GM18505 (cell line): ENCODE results near the gene PVR.
"Not testable (repeated sequence)": the region's sequence is repeated elsewhere in the genome, so short reads cannot be mapped to it uniquely, and the experiment has no call there.

Experiments used
- ATAC-seq: cut with Tn5 transposase; IDR thresholded peaks from one replicate; pipeline ENCODE4 v1.9.1; 2021; ENCODE audit not compliant: unreplicated experiment
- POLR2A ChIP-seq: IDR thresholded peaks from 4 replicates; pipeline ENCODE4 v1.6.1; 2011; ENCODE audit warnings: borderline replicate concordance; ENCODE audit not compliant: insufficient read depth, insufficient read length; ENCODE audit errors: extremely low read depth

PVR gene

DNA sequence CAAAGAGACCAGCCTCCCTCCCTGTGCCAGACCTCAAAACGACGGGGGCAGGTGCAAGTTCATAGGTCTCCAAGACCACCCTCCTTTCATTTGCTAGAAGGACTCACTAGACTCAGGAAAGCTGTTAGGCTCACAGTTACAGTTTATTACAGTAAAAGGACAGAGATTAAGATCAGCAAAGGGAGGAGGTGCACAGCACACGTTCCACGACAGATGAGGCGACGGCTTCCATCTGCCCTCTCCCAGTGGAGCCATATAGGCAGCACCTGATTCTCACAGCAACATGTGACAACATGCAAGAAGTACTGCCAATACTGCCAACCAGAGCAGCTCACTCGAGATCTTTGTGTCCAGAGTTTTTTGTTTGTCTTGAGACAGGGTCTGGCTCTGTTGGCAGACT lies 18.2 kb downstream of the PVR start:
- TF ChIP-seq POLR2A, result no peak
- ATAC-seq, result no peak

DNA sequence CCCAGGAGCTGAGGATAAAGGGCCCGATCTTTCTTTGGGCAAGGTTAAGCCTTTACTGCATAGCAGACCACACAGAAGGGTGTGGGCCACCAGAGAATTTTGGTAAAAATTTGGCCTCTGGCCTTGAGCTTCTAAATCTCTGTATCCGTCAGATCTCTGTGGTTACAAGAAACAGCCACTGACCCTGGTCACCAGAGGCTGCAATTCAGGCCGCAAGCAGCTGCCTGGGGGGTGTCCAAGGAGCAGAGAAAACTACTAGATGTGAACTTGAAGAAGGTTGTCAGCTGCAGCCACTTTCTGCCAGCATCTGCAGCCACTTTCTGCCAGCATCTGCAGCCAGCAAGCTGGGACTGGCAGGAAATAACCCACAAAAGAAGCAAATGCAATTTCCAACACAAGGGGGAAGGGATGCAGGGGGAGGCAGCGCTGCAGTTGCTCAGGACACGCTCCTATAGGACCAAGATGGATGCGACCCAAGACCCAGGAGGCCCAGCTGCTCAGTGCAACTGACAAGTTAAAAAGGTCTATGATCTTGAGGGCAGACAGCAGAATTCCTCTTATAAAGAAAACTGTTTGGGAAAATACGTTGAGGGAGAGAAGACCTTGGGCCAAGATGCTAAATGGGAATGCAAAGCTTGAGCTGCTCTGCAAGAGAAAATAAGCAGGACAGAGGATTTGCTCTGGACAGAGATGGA lies 19.1 kb downstream of the PVR start:
- no peak for ATAC-seq
- no peak for TF ChIP-seq POLR2A

DNA sequence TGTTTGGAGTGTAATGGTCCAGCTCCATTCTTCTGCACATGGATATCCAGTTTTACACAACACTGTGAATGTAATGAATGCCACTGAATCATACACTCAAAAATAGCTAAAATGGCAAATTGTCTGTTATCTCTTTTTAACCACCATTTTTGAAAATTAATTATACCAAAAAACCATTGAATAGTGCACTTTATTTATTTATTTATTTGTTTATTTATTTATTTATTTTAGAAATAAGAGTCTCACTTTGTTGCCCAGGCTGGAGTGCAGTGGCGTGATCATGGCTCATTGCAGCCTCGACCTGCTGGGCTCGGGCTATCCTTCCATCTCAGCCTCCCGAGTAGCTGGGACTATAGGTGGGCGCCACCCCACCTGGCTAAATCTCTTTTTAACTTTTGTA lies 20.3 kb downstream of the PVR start:
- ATAC-seq, result no peak
- no peak for TF ChIP-seq POLR2A

DNA sequence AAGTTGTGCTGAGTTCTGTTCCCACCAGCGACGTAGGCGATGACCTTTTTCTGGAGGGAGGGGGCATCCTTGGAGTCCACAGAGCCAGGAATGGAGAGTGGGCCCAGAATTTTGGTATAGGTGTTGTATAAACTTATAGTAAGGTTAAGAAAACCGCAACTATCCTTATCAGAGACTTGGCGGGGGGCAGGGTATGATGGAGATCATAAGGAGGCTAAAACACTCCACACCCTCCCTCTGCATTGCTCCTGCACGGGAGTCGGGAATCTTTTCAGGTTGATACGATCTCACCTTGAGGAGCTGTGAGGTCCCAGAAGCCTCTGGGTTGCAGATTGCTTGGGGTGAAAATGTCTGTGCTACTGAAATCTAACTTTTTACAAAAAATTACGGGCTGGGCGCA lies 21.3 kb downstream of the PVR start:
- no peak for ATAC-seq
- TF ChIP-seq POLR2A, result no peak

DNA sequence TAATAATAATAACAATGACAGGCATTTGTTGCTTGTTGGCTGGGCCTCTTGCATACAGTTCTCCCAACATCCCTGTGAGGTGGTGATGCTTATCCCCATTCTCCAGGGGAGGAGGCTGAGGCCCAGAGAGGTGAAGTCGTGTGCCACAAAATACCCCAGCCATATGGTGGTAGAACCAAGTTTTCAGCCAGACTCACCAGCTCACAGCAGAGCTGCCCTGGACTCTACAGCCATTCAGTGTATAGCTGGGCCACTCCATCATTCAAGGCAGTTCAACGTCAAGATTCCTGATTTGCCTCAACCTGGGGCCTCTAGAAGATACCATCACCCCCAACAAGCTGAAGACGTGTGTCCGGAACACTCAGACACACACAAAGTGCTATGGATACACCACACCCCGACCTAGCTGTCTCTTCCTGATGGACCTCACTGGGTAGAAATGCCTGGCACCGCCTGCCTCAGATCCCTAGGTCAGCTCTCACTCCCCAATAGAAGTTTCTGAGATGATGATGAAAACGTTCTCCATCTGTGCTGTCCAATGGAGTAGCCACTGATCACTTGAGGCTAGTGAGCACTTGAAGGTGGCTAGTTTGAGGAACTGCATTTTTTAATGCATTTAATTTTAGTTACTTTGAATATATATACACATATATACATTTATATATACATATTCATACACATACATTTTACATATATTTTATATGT lies 23.3 kb downstream of the PVR start:
- ATAC-seq, result no peak
- no peak for TF ChIP-seq POLR2A

DNA sequence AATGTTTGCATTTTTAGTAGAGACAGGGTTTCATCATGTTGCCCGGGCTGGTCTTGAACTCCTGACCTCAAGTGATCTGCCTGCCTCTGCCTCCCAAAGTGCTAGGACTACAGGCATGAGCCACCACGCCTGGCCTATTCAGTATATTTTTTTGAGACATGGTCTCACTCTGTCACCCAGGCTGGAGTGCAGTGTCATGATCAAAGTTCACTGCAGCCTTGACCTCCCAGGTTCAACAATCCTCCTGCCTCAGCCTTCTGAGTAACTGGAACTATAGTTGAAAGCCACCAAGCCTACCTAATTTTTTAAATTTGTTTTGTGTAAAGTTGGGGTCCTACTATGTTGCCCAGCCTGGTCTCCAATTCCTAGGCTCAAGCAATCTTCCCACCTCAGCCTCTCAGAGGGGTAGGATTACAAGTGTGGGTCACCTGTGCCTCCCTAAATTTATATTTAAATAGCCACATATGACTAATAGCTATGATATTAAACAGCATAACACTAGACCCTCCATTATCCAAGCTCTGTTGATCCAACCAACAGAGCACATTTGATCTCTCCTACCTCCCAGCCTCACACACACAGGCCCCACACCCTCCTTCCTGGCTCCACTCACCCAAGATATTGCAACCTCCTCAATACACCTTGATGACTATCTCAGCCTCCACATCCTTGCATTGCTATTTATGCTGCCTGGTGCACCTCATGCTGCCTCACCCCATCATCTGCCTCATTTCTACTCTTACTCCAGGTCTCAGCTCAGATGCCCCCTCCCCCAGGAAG lies 25.5 kb downstream of the PVR start:
- no peak for ATAC-seq
- TF ChIP-seq POLR2A, result no peak

DNA sequence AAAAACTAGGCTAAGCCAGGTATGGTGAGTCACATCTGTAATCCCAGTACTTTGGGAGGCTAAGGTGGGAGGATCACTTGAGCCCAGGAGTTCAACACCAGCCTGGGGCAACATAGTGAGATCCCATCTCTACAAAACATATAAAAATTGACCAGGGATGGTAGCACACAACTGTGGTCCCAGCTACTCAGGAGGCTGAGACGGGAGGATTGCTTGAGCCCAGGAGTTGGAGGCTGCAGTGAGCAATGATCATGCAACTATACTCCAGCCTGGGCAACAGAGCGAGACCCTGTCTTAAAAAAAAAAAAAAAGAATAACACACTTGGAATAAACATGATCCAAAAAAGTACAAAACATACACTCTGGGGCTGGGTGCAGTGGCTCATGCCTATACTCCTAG lies 26.3 kb downstream of the PVR start:
- not testable (repeated sequence) for ATAC-seq

DNA sequence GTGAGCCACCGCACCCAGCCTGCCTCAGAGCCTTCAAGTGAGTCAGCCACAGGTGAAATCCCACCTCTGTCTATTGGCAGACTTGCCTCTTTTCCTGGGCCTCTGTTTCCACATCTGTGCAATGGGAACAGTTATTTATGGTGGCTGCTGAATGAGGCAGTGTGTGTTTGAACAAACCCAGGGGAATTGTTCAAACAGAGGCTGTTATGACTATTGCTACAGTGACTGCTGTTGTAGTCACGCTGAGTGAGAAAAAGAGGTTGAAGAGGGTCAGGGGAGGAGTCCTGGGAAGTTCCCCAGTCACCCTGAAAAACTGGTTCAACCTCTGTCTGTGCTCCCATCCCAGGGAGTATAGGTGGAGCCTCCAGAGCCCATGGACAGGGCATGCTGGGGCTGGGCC lies 27.7 kb downstream of the PVR start, which contains the start of gene CEACAM19:
CEACAM19 (plus strand) TSS at position 83 of the 400 bp plus-strand sequence. CDS start 450 bp downstream, outside the sequence.
- no peak for ATAC-seq
- no peak for TF ChIP-seq POLR2A

DNA sequence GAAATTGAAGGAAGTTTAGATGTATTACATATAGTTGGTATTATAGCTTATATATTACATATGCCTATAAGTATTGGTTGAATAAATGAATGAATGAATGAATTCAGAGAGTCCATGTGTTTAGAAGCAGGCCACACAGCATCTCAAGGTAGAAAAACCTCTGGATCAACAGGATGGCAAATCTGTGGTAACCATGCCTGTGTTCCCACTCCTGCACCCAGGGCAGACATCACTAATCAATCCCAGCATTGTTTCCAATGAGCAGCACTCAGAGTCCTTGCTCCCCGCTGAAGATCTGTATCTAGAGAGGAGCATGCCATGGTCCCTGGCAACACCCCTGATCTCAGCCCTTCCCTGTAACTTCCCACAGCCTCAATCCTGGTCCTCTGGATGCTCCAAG lies 28.5 kb downstream of the PVR start:
- ATAC-seq, result no peak
- TF ChIP-seq POLR2A, result no peak

DNA sequence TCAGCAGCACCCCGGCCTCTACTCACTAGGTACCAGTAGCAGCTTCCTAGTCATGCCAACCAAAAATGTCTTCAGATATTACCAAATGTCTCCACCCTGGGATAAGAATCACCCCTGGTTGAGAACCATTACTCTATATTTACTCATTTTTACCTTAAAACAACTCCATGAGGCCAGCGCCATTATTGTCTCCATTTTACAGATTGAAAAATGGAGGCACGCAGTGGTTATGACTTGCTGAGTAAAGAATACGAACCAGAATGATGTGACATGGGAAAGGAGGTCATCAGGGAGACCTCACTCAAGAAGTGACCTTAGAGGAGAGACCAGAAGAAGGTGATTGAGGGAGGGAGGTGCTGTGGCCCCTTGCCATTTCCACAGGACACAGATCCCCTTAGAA lies 29.8 kb downstream of the PVR start:
- ATAC-seq, result no peak
- no peak for TF ChIP-seq POLR2A

DNA sequence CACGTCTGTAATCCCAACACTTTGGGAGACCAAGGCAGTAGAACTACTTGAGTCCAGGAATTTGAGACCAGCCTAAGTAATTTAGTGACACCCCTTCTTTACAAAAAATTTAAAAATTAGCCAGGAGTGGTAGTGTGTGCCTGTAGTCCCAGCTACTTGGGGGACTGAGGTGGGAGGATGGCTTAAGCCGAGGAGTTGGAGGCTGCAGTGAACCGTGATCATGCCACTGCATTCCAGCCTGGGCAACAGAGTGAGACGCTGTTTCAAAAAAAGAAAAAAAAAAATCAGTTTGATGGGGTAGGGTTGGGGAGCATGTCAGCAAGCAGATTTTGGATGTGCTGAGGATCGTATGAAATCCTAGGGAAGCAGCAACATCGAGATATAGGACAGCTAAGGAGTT lies 31.8 kb downstream of the PVR start:
- no peak for ATAC-seq
- TF ChIP-seq POLR2A, result no peak

DNA sequence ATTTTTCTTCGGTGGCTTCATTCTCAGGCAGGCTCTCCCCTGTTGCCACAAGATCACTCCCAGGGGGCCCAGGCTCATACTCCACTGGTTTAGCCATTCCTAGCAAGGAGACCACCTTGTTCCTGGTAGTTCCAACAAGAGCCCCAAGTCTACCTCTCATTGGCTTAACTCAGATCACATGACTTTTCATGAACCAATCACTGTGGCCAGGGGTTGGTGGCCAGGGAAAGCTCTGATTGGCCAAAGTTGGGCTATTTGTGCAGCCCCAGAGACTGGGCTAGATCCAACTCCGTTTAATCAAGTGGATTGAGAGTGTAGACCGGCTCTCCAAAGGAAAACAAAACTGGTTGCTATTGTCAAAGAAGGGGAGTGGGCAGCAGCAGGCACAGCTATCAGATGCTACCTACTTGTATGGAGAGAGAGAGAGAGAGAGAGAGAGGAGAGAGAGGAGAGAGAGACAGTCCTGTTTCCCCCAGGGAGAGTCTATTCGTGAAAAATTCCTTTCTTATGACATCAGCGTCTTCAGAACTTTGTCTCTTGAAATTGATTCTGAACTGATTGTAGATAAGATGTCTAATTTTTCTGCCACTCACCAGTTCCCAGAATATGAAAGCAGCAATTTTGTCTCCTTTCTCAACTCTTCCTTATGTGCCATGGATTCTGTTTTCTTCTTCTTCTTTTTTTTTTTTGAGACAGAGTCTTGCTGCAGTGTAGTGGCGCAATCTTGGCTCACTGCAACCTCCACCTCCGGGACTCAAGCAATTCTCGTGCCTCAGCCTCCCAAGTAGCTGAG lies 33.5 kb downstream of the PVR start:
- TF ChIP-seq POLR2A, result no peak
- no peak for ATAC-seq

DNA sequence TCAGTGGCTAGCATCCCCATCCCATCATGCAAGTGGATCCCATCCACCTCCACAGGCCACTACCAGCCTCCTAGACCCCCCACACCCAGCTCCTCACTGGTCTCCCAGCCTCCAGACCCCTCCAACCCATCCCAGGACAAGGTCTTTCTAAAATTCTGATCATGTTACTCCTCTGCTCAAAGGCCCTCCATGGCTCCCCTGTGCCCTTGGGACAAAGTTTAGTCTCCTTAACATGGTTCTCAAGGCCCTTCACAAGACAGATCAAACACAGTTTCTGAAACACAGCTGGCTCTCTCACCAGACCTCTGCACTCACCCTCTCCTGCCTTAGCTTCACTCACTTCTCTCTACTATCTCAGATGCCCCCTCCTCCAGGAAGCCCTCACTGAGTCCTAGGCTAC lies 36.8 kb downstream of the PVR start:
- TF ChIP-seq POLR2A, result no peak
- ATAC-seq, result no peak
